Left renal cortex interstitium (tissue), 4 donors: ENCODE data around the gene LSP1. TPM values are rescaled to one million over a fixed set of nuclear protein-coding genes. Genes with fewer than 3 reads are reported as not detected.
A peak's percentile ranks its signal among the peaks of the same experiment; 100 is the strongest.
"Not testable (repeated sequence)": the region's sequence is repeated elsewhere in the genome, so short reads cannot be mapped to it uniquely, and the experiment has no call there.

ENCODE experiments used
- DNase-seq, 4 donors: peaks; one replicate each; pipeline ENCODE4 v3.0.0-alpha.2; 2013; ENCODE audit warnings: low read depth in 4 of 4, low spot score in 2 of 4, missing footprints in 1 of 4
- polyA plus RNA-seq, 4 donors: library from polyadenylated mRNA; unstranded; fragments of 120-200 nt; gene quantifications; one replicate each; pipeline ENCODE4 v1.2.1, GENCODE V29; 2013; ENCODE audit not compliant: insufficient read length in 4 of 4

Gene LSP1
- polyA plus RNA-seq, 4 donors = 4.6 to 7.8 (median 6.3) TPM

GRCh38 chr11:1875093-1875850 is 22.4 kb downstream of the LSP1 start:
- DNase-seq = no peak

- DNase-seq = not testable (repeated sequence)
Observed at GRCh38 chr11:1875851-1876301, 23.0 kb downstream of the LSP1 start.

GRCh38 chr11:1876361-1877063 is 23.6 kb downstream of the LSP1 start:
- DNase-seq = no peak

- DNase-seq = no peak
Observed at GRCh38 chr11:1877211-1878136, 24.6 kb downstream of the LSP1 start.

- no peak for DNase-seq
Observed at GRCh38 chr11:1878137-1879031, 25.5 kb downstream of the LSP1 start.

- no peak for DNase-seq
Observed at GRCh38 chr11:1879342-1879940, 26.6 kb downstream of the LSP1 start.

GRCh38 chr11:1879941-1880720 is 27.2 kb downstream of the LSP1 start:
- no peak for DNase-seq

GRCh38 chr11:1880746-1881441 is 28.0 kb downstream of the LSP1 start:
- no peak for DNase-seq

- no peak for DNase-seq
Observed at GRCh38 chr11:1881442-1882264, 28.8 kb downstream of the LSP1 start.

- peak in 1 of 4 donors; percentile 77 for DNase-seq
Observed at GRCh38 chr11:1882265-1883238, 29.7 kb downstream of the LSP1 start.

- DNase-seq = no peak
Observed at GRCh38 chr11:1883346-1884302, 30.7 kb downstream of the LSP1 start.

- DNase-seq = no peak
Observed at GRCh38 chr11:1884303-1884700, 31.4 kb downstream of the LSP1 start.

- not testable (repeated sequence) for DNase-seq
Observed at GRCh38 chr11:1886551-1886950, 33.7 kb downstream of the LSP1 start.

GRCh38 chr11:1887451-1888346 is 34.8 kb downstream of the LSP1 start:
- DNase-seq = no peak
